Stimulated activated CD4-positive, alpha-beta T cell treated with anti-CD3 and anti-CD28 coated beads, Interleukin-2, amount 100 ng/mL, for 48 hours (primary cell): ENCODE results near the gene SPATA2L.
"Not testable (repeated sequence)": the region's sequence is repeated elsewhere in the genome, so short reads cannot be mapped to it uniquely, and the experiment has no call there.

Experiments
- DNase-seq, 2 donors: peaks; one replicate each; pipeline ENCODE4 v3.0.0-alpha.2; 2020

Gene SPATA2L

GRCh38 chr16:89706518-89707260 lies 5.2 kb upstream of the SPATA2L start:
- DNase-seq = no peak

- DNase-seq = no peak
These were observed 3.5 kb upstream of the SPATA2L start for GRCh38 chr16:89705006-89705405.

- DNase-seq = no peak
These were observed 2.8 kb upstream of the SPATA2L start for GRCh38 chr16:89704281-89704680.

GRCh38 chr16:89700649-89701424 lies 668 bp downstream of the SPATA2L start:
- DNase-seq = peak in 1 of 2 donors; percentile 44

- DNase-seq = peak; percentile 97 to 98
These were observed 1.3 kb downstream of the SPATA2L start for GRCh38 chr16:89700100-89700648.

GRCh38 chr16:89699629-89700099 lies 1.8 kb downstream of the SPATA2L start:
- DNase-seq = not testable (repeated sequence)

- DNase-seq = not testable (repeated sequence)
These were observed 2.8 kb downstream of the SPATA2L start for GRCh38 chr16:89698717-89699116.

GRCh38 chr16:89697616-89698331 lies 3.7 kb downstream of the SPATA2L start:
- DNase-seq = no peak

- DNase-seq = no peak
These were observed 4.3 kb downstream of the SPATA2L start for GRCh38 chr16:89697161-89697615.

GRCh38 chr16:89696670-89697128 lies 4.8 kb downstream of the SPATA2L start:
- no peak for DNase-seq

- no peak for DNase-seq
These were observed 5.4 kb downstream of the SPATA2L start for GRCh38 chr16:89695875-89696669.

- DNase-seq = no peak
These were observed 6.2 kb downstream of the SPATA2L start for GRCh38 chr16:89695086-89695874.

- DNase-seq = not testable (repeated sequence)
These were observed 6.8 kb downstream of the SPATA2L start for GRCh38 chr16:89694784-89695085.

- DNase-seq = no peak
These were observed 7.3 kb downstream of the SPATA2L start for GRCh38 chr16:89693931-89694783.

- DNase-seq = no peak
These were observed 8.2 kb downstream of the SPATA2L start for GRCh38 chr16:89693289-89693731.

- DNase-seq = no peak
These were observed 9.4 kb downstream of the SPATA2L start for GRCh38 chr16:89691986-89692569.

GRCh38 chr16:89691231-89691985 lies 10.1 kb downstream of the SPATA2L start:
- DNase-seq = no peak

GRCh38 chr16:89690392-89690901 lies 11.1 kb downstream of the SPATA2L start:
- no peak for DNase-seq

- not testable (repeated sequence) for DNase-seq
These were observed 11.9 kb downstream of the SPATA2L start for GRCh38 chr16:89689621-89690020.
